ENCODE results near the gene CELF1. TPM values are rescaled to one million over a fixed set of nuclear protein-coding genes. Genes with fewer than 3 reads are reported as not detected.

CELF1 gene
- total and polyA plus RNA-seq, 2 donors (not counting 1 experiment from before 2014, with no cell fraction given): 52.0 to 153 TPM

- no peak overlapping the region for H2AFZ ChIP-seq (ENCODE audit: insufficient read depth, low read depth, low read length, poor library complexity, severe bottlenecking)
- no peak for DNase-seq
- peaks cover 0 to 7% of the 10 kb centered on the region in 2 donors for H3K4me1 ChIP-seq (ENCODE audit: control insufficient read depth in 2 of 2, insufficient read depth in 2 of 2, low read length in 2 of 2)
- no peak overlapping the region for H3K9ac ChIP-seq (ENCODE audit: low read length)
- Mint-ChIP-seq H3K27me3 (no peaks in the 10 kb centered on the region), H3K4me3 (no peak overlapping the region), H3K4me1 (peaks cover 5% of the 10 kb centered on the region), H3K9me3 (ENCODE audit: insufficient read depth) (no peaks in the 10 kb centered on the region), H3K27ac (no peak overlapping the region)
- no peaks in the 10 kb centered on the region for H3K27me3 ChIP-seq (replicated peaks in 1 of 4; ENCODE audit: control extremely low read depth in 1 of 4, control insufficient read depth in 3 of 4, insufficient read depth in 4 of 4, low read length in 3 of 4)
- no peak for ATAC-seq (ENCODE audit: low read depth)
- no peak overlapping the region for H3K27ac ChIP-seq (ENCODE audit: low read length in 2 of 2)
- no peak overlapping the region for H3K4me2 ChIP-seq (replicated peaks; ENCODE audit: low read depth, low read length, poor library complexity, severe bottlenecking)
- intact Hi-C loops (cut with micrococcal nuclease): no loop called here
- no peaks in the 10 kb centered on the region for H3K79me2 ChIP-seq (ENCODE audit: control insufficient read depth, insufficient read depth, low read length)
- POLR2A ChIA-PET: no interaction called here
- CTCF ChIA-PET: interaction anchor here (1.2 kb wide), 1 partner anchor 19 kb away, joined by 3 read pairs; no protein-coding TSS in a partner anchor
- H3K36me3 ChIP-seq (replicated peaks in 1 of 2; ENCODE audit: control extremely low read depth in 1 of 2, control insufficient read depth in 1 of 2, extremely low read depth in 1 of 2, insufficient read depth in 2 of 2, low read length in 1 of 2): no peaks in the 10 kb centered on the region
- TF ChIP-seq CTCF (IDR thresholded peaks at IDR 0.05): no peak
- TF ChIP-seq EZH2 (IDR thresholded peaks at IDR 0.05; ENCODE audit: borderline replicate concordance, insufficient read depth, low read depth, low read length, poor library complexity, severe bottlenecking): no peak
- no peaks in the 10 kb centered on the region for H3K9me3 ChIP-seq (ENCODE audit: control extremely low read depth in 1 of 3, control insufficient read depth in 2 of 3, insufficient read depth in 1 of 3, low read length in 2 of 3)
- H4K20me1 ChIP-seq (ENCODE audit: control insufficient read depth, insufficient read depth, low read length, poor library complexity, severe bottlenecking): no peaks in the 10 kb centered on the region
- no peak overlapping the region for H3K4me3 ChIP-seq (ENCODE audit: control extremely low read depth in 1 of 5, extremely low read depth in 1 of 5, insufficient read depth in 1 of 5, low read depth in 2 of 5, low read length in 4 of 5)
- 100% methylated on average over 5 of the region's 9 CpGs for WGBS (ENCODE audit: insufficient coverage)
These were observed 121.4 kb downstream of the CELF1 start for GRCh38 chr11:47431356-47432083.

GRCh38 chr11:47430524-47430923 lies 122.4 kb downstream of the CELF1 start:
- H3K4me1 ChIP-seq (ENCODE audit: control insufficient read depth in 2 of 2, insufficient read depth in 2 of 2, low read length in 2 of 2): peaks cover 2 to 10% of the 10 kb centered on the region in 2 donors

More at GRCh38 chr11:47430524-47430923, 122.4 kb downstream of the CELF1 start:
- Mint-ChIP-seq H3K27ac (no peak overlapping the region), H3K9me3 (ENCODE audit: insufficient read depth) (no peaks in the 10 kb centered on the region), H3K4me1 (peaks cover 14% of the 10 kb centered on the region), H3K4me3 (no peak overlapping the region), H3K27me3 (no peaks in the 10 kb centered on the region)
- 60% methylated on average over 4 of the region's 5 CpGs for WGBS (ENCODE audit: insufficient coverage)
- intact Hi-C loops (cut with micrococcal nuclease): no loop called here
- ChIA-PET POLR2A (interaction anchor here (0.5 kb wide), 1 partner anchor 95 kb away, joined by 4 read pairs; no protein-coding TSS in a partner anchor), CTCF (no interaction called here)
- H3K27me3 ChIP-seq (replicated peaks in 1 of 4; ENCODE audit: control extremely low read depth in 1 of 4, control insufficient read depth in 3 of 4, insufficient read depth in 4 of 4, low read length in 3 of 4): no peaks in the 10 kb centered on the region
- no peak overlapping the region for H3K9ac ChIP-seq (ENCODE audit: low read length)
- H3K27ac ChIP-seq (ENCODE audit: low read length in 2 of 2): no peak overlapping the region
- no peaks in the 10 kb centered on the region for H4K20me1 ChIP-seq (ENCODE audit: control insufficient read depth, insufficient read depth, low read length, poor library complexity, severe bottlenecking)
- H3K4me3 ChIP-seq (ENCODE audit: control extremely low read depth in 1 of 5, extremely low read depth in 1 of 5, insufficient read depth in 1 of 5, low read depth in 2 of 5, low read length in 4 of 5): no peak overlapping the region
- DNase-seq (no peak), ATAC-seq (ENCODE audit: low read depth) (no peak)
- TF ChIP-seq EZH2 (IDR thresholded peaks at IDR 0.05; ENCODE audit: borderline replicate concordance, insufficient read depth, low read depth, low read length, poor library complexity, severe bottlenecking): no peak
- TF ChIP-seq CTCF (IDR thresholded peaks at IDR 0.05): no peak
- H3K36me3 ChIP-seq (replicated peaks in 1 of 2; ENCODE audit: control extremely low read depth in 1 of 2, control insufficient read depth in 1 of 2, extremely low read depth in 1 of 2, insufficient read depth in 2 of 2, low read length in 1 of 2): no peaks in the 10 kb centered on the region
- peaks cover 8% of the 10 kb centered on the region for H3K79me2 ChIP-seq (ENCODE audit: control insufficient read depth, insufficient read depth, low read length)
- no peak overlapping the region for H2AFZ ChIP-seq (ENCODE audit: insufficient read depth, low read depth, low read length, poor library complexity, severe bottlenecking)
- no peak overlapping the region for H3K4me2 ChIP-seq (replicated peaks; ENCODE audit: low read depth, low read length, poor library complexity, severe bottlenecking)
- no peaks in the 10 kb centered on the region for H3K9me3 ChIP-seq (ENCODE audit: control extremely low read depth in 1 of 3, control insufficient read depth in 2 of 3, insufficient read depth in 1 of 3, low read length in 2 of 3)
